GM21529 (cell line): ENCODE data around the gene CGB3.

Experiments
- ATAC-seq: cut with Tn5 transposase; IDR thresholded peaks from one replicate; pipeline ENCODE4 v1.9.1; 2021; ENCODE audit not compliant: unreplicated experiment

The CGB3 gene

GRCh38 chr19:49017041-49017665 lies 7.0 kb downstream of the CGB3 start, which contains the start of gene LHB:
Gene LHB (minus strand): TSS chr19:49017091. CDS start chr19:49017081, 10 bp downstream.
- no peak for ATAC-seq

GRCh38 chr19:49016067-49016839 lies 7.9 kb downstream of the CGB3 start:
- ATAC-seq: no peak

- ATAC-seq: no peak
These were observed 9.3 kb downstream of the CGB3 start for GRCh38 chr19:49014870-49015255.

- no peak for ATAC-seq
These were observed 9.8 kb downstream of the CGB3 start for GRCh38 chr19:49014123-49014869.

GRCh38 chr19:49011194-49011593 lies 12.9 kb downstream of the CGB3 start:
- no peak for ATAC-seq

- no peak for ATAC-seq
These were observed 13.7 kb downstream of the CGB3 start for GRCh38 chr19:49010453-49010852.

GRCh38 chr19:49009828-49010227 lies 14.3 kb downstream of the CGB3 start:
- no peak for ATAC-seq

GRCh38 chr19:49006905-49007304 lies 17.2 kb downstream of the CGB3 start:
- ATAC-seq: no peak

GRCh38 chr19:49004964-49005614 lies 19.0 kb downstream of the CGB3 start:
- ATAC-seq: no peak

- no peak for ATAC-seq
These were observed 20.0 kb downstream of the CGB3 start for GRCh38 chr19:49004133-49004532.

- ATAC-seq: no peak
These were observed 24.4 kb downstream of the CGB3 start for GRCh38 chr19:48999481-49000325.

GRCh38 chr19:48997972-48998371 lies 26.2 kb downstream of the CGB3 start:
- ATAC-seq: no peak

GRCh38 chr19:48994035-48994386 lies 30.1 kb downstream of the CGB3 start:
- no peak for ATAC-seq

GRCh38 chr19:48993175-48994034 lies 30.7 kb downstream of the CGB3 start, which contains the start of the genes GYS1 and RUVBL2:
Gene GYS1 (minus strand): TSS chr19:48993309. CDS start chr19:48993112, 197 bp downstream.
Gene RUVBL2 (plus strand): TSS chr19:48993887. CDS start chr19:48993912, 25 bp downstream.
- ATAC-seq: peak; percentile 86

GRCh38 chr19:48992581-48993174 lies 31.5 kb downstream of the CGB3 start:
- peak; percentile 5 for ATAC-seq

- ATAC-seq: no peak
These were observed 32.1 kb downstream of the CGB3 start for GRCh38 chr19:48991873-48992580.

GRCh38 chr19:48991011-48991609 lies 33.0 kb downstream of the CGB3 start:
- ATAC-seq: no peak

GRCh38 chr19:48990400-48990799 lies 33.7 kb downstream of the CGB3 start:
- no peak for ATAC-seq
